HFF-Myc (cell line): ENCODE results near the gene GADL1.

Experiments
- DNase-seq: peaks from one replicate; pipeline ENCODE4 v3.0.0-alpha.2; 2011; ENCODE audit warnings: low read depth; ENCODE audit errors: extremely low read depth
- H3K4me3 ChIP-seq: replicated peaks from 2 replicates; pipeline ENCODE4 v1.5.1; 2011; ENCODE audit warnings: low read depth, mild to moderate bottlenecking, control low read depth, low read length
- CTCF ChIP-seq: IDR thresholded peaks from 2 replicates; pipeline ENCODE4 v1.5.1; 2012; ENCODE audit warnings: mild to moderate bottlenecking, low read depth, low read length, control low read depth; ENCODE audit errors: missing control alignments

The GADL1 gene

GRCh38 chr3:30713885-30714503 is 180.5 kb downstream of the GADL1 start:
- TF ChIP-seq CTCF = no peak
- no peak overlapping the region for H3K4me3 ChIP-seq
- no peak for DNase-seq

GRCh38 chr3:30712991-30713390 is 181.5 kb downstream of the GADL1 start:
- DNase-seq = no peak
- H3K4me3 ChIP-seq = no peak overlapping the region
- TF ChIP-seq CTCF = no peak

- no peak overlapping the region for H3K4me3 ChIP-seq
- no peak for DNase-seq
- no peak for TF ChIP-seq CTCF
Measured at GRCh38 chr3:30711867-30712266, 182.6 kb downstream of the GADL1 start.

- no peak for TF ChIP-seq CTCF
- no peak for DNase-seq
- H3K4me3 ChIP-seq = no peak overlapping the region
Measured at GRCh38 chr3:30711151-30711550, 183.3 kb downstream of the GADL1 start.

- no peak overlapping the region for H3K4me3 ChIP-seq
- no peak for DNase-seq
- TF ChIP-seq CTCF = no peak
Measured at GRCh38 chr3:30710017-30710416, 184.4 kb downstream of the GADL1 start.

- DNase-seq = no peak
- H3K4me3 ChIP-seq = no peak overlapping the region
- TF ChIP-seq CTCF = no peak
Measured at GRCh38 chr3:30708472-30708871, 186.0 kb downstream of the GADL1 start.

GRCh38 chr3:30707825-30708224 is 186.6 kb downstream of the GADL1 start:
- H3K4me3 ChIP-seq = no peak overlapping the region
- TF ChIP-seq CTCF = no peak
- no peak for DNase-seq
